Measurements from ENCODE around the gene PSKH1. TPM values are rescaled to one million over a fixed set of nuclear protein-coding genes. Genes with fewer than 3 reads are reported as not detected.
A peak's percentile ranks its signal among the peaks of the same experiment; 100 is the strongest.

PSKH1 gene
- total RNA-seq, 2 experiments from 2014 or later = 19.0 TPM

- no peak for DNase-seq
- H3K4me1 Mint-ChIP-seq = peaks cover 44% of the 10 kb centered on the region
- H3K36me3 Mint-ChIP-seq (ENCODE audit: low read depth) = peaks cover 43% of the 10 kb centered on the region
- H3K27ac Mint-ChIP-seq = peak overlapping the region; percentile 29
- H3K4me3 Mint-ChIP-seq = no peak overlapping the region
- ChIA-PET CTCF (interaction anchor here (0.7 to 2.7 kb wide), 6 partner anchors 11 to 419 kb away, joined by 3 to 10 read pairs (median 5); no protein-coding TSS in a partner anchor), POLR2A (interaction anchor here (1.1 to 1.8 kb wide), 5 partner anchors 9 to 125 kb away, joined by 3 to 4 read pairs (median 3); partner anchors contain the start of genes DDX28, DUS2 and SLC12A4)
- no peaks in the 10 kb centered on the region for H3K9me3 Mint-ChIP-seq
- H3K27me3 Mint-ChIP-seq = no peaks in the 10 kb centered on the region
These were observed 46.7 kb downstream of the PSKH1 start for GRCh38 chr16:67939507-67940445.

- ChIA-PET CTCF (interaction anchor here (0.7 to 2.7 kb wide), 12 partner anchors 8 to 404 kb away, joined by 3 to 10 read pairs (median 5); partner anchors contain the start of genes CTRL and NRN1L), POLR2A (interaction anchor here (1.1 to 1.8 kb wide), 6 partner anchors 10 to 124 kb away, joined by 3 to 4 read pairs (median 3); partner anchors contain the start of genes DDX28, DUS2 and SLC12A4)
- DNase-seq = no peak
- H3K4me1 Mint-ChIP-seq = peaks cover 36% of the 10 kb centered on the region
- H3K9me3 Mint-ChIP-seq = no peaks in the 10 kb centered on the region
- peak overlapping the region; percentile 29 for H3K27ac Mint-ChIP-seq
- H3K27me3 Mint-ChIP-seq = no peaks in the 10 kb centered on the region
- no peak overlapping the region for H3K4me3 Mint-ChIP-seq
- H3K36me3 Mint-ChIP-seq (ENCODE audit: low read depth) = peaks cover 35% of the 10 kb centered on the region
These were observed 47.5 kb downstream of the PSKH1 start for GRCh38 chr16:67940446-67941089.

GRCh38 chr16:67941469-67942199 is 48.6 kb downstream of the PSKH1 start:
- H3K36me3 Mint-ChIP-seq (ENCODE audit: low read depth) = peaks cover 31% of the 10 kb centered on the region
- no peak for DNase-seq
- peak overlapping the region; percentile 66 for H3K27ac Mint-ChIP-seq
- POLR2A ChIA-PET = interaction anchor here (0.6 to 1.3 kb wide), 4 partner anchors 12 to 99 kb away, joined by 3 read pairs; partner anchors contain the start of genes PSKH1 and SLC12A4
- peaks cover 35% of the 10 kb centered on the region for H3K4me1 Mint-ChIP-seq
- no peaks in the 10 kb centered on the region for H3K9me3 Mint-ChIP-seq
- H3K4me3 Mint-ChIP-seq = no peak overlapping the region
- no peaks in the 10 kb centered on the region for H3K27me3 Mint-ChIP-seq
- CTCF ChIA-PET = interaction anchor here (0.7 to 2.7 kb wide), 18 partner anchors 9 to 144 kb away, joined by 3 to 11 read pairs (median 4); partner anchors contain the start of genes CTRL and NRN1L

- CTCF ChIA-PET = interaction anchor here (0.7 to 2.5 kb wide), 13 partner anchors 9 to 127 kb away, joined by 3 to 11 read pairs (median 5); partner anchors contain the start of gene NRN1L
- Mint-ChIP-seq H3K27ac (peak overlapping the region; percentile 66), H3K9me3 (no peaks in the 10 kb centered on the region), H3K27me3 (no peaks in the 10 kb centered on the region), H3K4me3 (no peak overlapping the region), H3K36me3 (ENCODE audit: low read depth) (peaks cover 27% of the 10 kb centered on the region), H3K4me1 (peaks cover 31% of the 10 kb centered on the region)
- peak; percentile 46 for DNase-seq
- POLR2A ChIA-PET = interaction anchor here (1.0 kb wide), 1 partner anchor 81 kb away, joined by 3 read pairs; the partner anchor contains the start of genes DDX28 and DUS2
These were observed 49.1 kb downstream of the PSKH1 start for GRCh38 chr16:67942200-67942509.

- Mint-ChIP-seq H3K36me3 (ENCODE audit: low read depth) (peaks cover 25% of the 10 kb centered on the region), H3K27me3 (no peaks in the 10 kb centered on the region)
- POLR2A ChIA-PET = interaction anchor here (1.0 kb wide), 1 partner anchor 81 kb away, joined by 3 read pairs; the partner anchor contains the start of genes DDX28 and DUS2
These were observed 49.6 kb downstream of the PSKH1 start for GRCh38 chr16:67942510-67943255.

DNA sequence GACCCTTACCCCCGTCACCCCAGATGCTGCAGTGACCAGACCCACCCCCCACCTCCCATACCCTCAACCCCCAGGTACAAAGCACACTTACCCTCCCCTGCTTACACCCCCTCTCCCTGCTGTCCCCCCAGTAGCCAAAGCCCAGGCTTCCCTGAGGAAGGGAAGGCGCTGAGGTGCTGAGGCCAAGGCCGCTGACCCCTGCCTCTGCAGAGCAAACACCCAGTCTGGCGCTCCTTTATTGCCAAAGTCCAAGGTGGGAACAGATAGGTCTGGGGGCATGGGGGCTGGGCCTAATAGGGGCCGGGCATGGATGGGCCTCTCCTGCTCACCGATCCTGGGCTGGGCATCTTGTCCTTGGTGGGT is 50.2 kb downstream of the PSKH1 start:
- H3K9me3 Mint-ChIP-seq = no peaks in the 10 kb centered on the region
- peaks cover 29% of the 10 kb centered on the region for H3K36me3 Mint-ChIP-seq (ENCODE audit: low read depth)
- no peak for DNase-seq
- H3K4me3 Mint-ChIP-seq = no peak overlapping the region
- no peaks in the 10 kb centered on the region for H3K27me3 Mint-ChIP-seq
- ChIA-PET CTCF (interaction anchor here (0.9 to 2.5 kb wide), 3 partner anchors 22 to 59 kb away, joined by 4 to 11 read pairs (median 4); no protein-coding TSS in a partner anchor), POLR2A (interaction anchor here (1.0 kb wide), 1 partner anchor 80 kb away, joined by 3 read pairs; the partner anchor contains the start of genes DDX28 and DUS2)
- no peak overlapping the region for H3K27ac Mint-ChIP-seq
- H3K4me1 Mint-ChIP-seq = peaks cover 27% of the 10 kb centered on the region

More at GRCh38 chr16:67942510-67943255, 49.6 kb downstream of the PSKH1 start:
- Mint-ChIP-seq H3K4me1 (peaks cover 27% of the 10 kb centered on the region), H3K9me3 (no peaks in the 10 kb centered on the region), H3K4me3 (no peak overlapping the region), H3K27ac (no peak overlapping the region)
- CTCF ChIA-PET = interaction anchor here (0.7 to 2.5 kb wide), 14 partner anchors 8 to 127 kb away, joined by 3 to 11 read pairs (median 4); partner anchors contain the start of gene NRN1L
- no peak for DNase-seq

GRCh38 chr16:67943619-67944504 is 50.8 kb downstream of the PSKH1 start, which contains the start of gene LCAT:
Gene LCAT (minus strand): TSS chr16:67944120. CDS start chr16:67944101, 19 bp downstream.
- ChIA-PET CTCF (interaction anchor here (0.9 to 2.5 kb wide), 3 partner anchors 21 to 60 kb away, joined by 4 to 11 read pairs (median 4); no protein-coding TSS in a partner anchor), POLR2A (no interaction called here)
- no peaks in the 10 kb centered on the region for H3K9me3 Mint-ChIP-seq
- peaks cover 30% of the 10 kb centered on the region for H3K36me3 Mint-ChIP-seq (ENCODE audit: low read depth)
- H3K4me1 Mint-ChIP-seq = peaks cover 27% of the 10 kb centered on the region
- DNase-seq = no peak
- no peak within 1 kb of the TSS for H3K4me3 Mint-ChIP-seq
- H3K27ac Mint-ChIP-seq = no peak within 1 kb of the TSS
- no peaks in the 10 kb centered on the region for H3K27me3 Mint-ChIP-seq

- H3K36me3 Mint-ChIP-seq (ENCODE audit: low read depth) = peaks cover 26% of the 10 kb centered on the region
- H3K4me1 Mint-ChIP-seq = peaks cover 19% of the 10 kb centered on the region
These were observed 51.8 kb downstream of the PSKH1 start for GRCh38 chr16:67944690-67945391.

GRCh38 chr16:67945392-67945933 is 52.4 kb downstream of the PSKH1 start:
- Mint-ChIP-seq H3K36me3 (ENCODE audit: low read depth) (peaks cover 23% of the 10 kb centered on the region), H3K4me1 (peaks cover 13% of the 10 kb centered on the region), H3K27ac (no peak overlapping the region), H3K4me3 (no peak overlapping the region), H3K9me3 (no peaks in the 10 kb centered on the region), H3K27me3 (no peaks in the 10 kb centered on the region)
- no peak for DNase-seq
- POLR2A ChIA-PET = interaction anchor here (1.3 kb wide), 1 partner anchor 10 kb away, joined by 8 read pairs; no protein-coding TSS in a partner anchor
- CTCF ChIA-PET = no interaction called here

More at GRCh38 chr16:67944690-67945391, 51.8 kb downstream of the PSKH1 start:
- no peak overlapping the region for H3K4me3 Mint-ChIP-seq
- ChIA-PET POLR2A (interaction anchor here (1.3 kb wide), 1 partner anchor 9 kb away, joined by 8 read pairs; no protein-coding TSS in a partner anchor), CTCF (no interaction called here)
- no peaks in the 10 kb centered on the region for H3K27me3 Mint-ChIP-seq
- H3K9me3 Mint-ChIP-seq = no peaks in the 10 kb centered on the region
- DNase-seq = no peak
- H3K27ac Mint-ChIP-seq = no peak overlapping the region

DNA sequence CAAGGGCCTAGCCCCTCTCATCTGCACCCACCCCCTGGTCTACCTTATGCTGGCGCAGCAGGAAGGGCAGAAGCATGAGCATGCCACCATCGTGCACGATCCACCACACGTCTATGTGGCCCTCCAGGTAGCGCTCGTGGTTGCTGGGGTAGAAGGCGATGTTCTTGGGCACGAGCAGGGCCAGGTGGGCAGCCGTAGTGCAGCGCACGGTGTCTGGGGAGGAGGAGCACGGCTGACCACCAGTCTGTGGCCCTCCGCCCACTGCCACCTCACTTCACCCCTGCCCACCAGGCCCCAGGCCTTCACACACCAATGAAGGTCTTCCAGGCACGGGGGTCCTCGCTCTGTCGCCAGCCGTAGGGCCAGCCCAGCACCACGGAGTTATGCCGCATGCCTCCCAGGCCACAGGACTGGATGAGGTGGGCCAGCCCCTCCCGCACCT is 53.1 kb downstream of the PSKH1 start:
- CTCF ChIA-PET = interaction anchor here (1.4 kb wide), 1 partner anchor 9 kb away, joined by 4 read pairs; the partner anchor contains the start of gene PSMB10

More for the DNA sequence above, 53.1 kb downstream of the PSKH1 start:
- no peaks in the 10 kb centered on the region for H3K27me3 Mint-ChIP-seq
- no peaks in the 10 kb centered on the region for H3K9me3 Mint-ChIP-seq
- H3K4me3 Mint-ChIP-seq = no peak overlapping the region
- DNase-seq = no peak
- peaks cover 23% of the 10 kb centered on the region for H3K36me3 Mint-ChIP-seq (ENCODE audit: low read depth)
- POLR2A ChIA-PET = interaction anchor here (1.3 to 1.5 kb wide), 3 partner anchors 10 kb away, joined by 3 to 8 read pairs (median 7); partner anchors contain the start of gene PSMB10
- peaks cover 10% of the 10 kb centered on the region for H3K4me1 Mint-ChIP-seq
- H3K27ac Mint-ChIP-seq = no peak overlapping the region

Data from activated CD4-positive, alpha-beta memory T cell treated with anti-CD3 and anti-CD28 coated beads, Interleukin-2, amount 10 ng/mL, durations not matched to agents 7 days and 5 days (primary cell).